Measurements from ENCODE around the gene RASA3. TPM values are rescaled to one million over a fixed set of nuclear protein-coding genes. Genes with fewer than 3 reads are reported as not detected.

The RASA3 gene
- total RNA-seq, 1 donor: 78.9 TPM

DNA sequence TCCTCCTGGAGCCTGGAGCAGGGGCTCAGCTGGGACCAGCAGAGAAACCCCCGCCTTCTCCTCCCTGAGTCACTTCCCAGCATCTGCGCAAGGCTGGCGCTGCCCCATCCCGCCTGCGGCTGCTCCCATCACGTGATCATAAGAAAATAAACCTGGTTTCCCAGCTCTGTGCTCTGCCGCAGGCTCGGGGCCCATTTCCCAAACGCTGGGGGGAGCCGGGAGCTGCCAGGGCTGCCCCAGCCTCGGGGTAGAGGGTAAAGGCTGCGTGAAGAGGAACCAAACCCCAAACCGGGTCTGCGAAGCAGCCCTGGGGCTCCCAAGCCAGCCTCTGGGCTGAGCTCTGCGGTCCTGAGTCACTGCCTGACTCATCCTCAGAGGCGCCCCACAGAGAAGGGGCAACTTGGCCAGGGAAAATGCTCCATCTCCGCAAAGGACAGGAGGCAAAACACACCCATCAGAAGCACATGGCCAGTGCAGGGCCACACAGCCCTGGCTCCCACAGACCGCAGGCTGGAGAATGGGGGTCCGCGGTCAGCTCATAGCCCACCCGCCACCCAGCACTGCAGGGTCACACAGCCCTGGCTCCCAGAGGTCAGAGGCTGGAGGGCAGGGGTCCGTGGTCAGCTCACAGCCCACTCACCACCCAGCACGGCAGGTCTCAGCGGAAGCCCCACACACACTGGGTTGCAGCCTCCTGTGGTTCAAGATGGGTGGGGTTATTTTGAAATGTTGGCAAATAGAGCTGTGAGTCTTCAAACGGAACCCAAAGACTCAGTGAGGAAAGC lies 67.1 kb downstream of the RASA3 start:
- Histone ChIP-seq H3K9me3 (ENCODE audit: low read depth, low read length) (no peaks in the 10 kb centered on the region), H3K27me3 (ENCODE audit: insufficient read depth, low read length) (no peaks in the 10 kb centered on the region), H3K4me3 (ENCODE audit: low read length) (peak overlapping the region; percentile 31), H3K4me1 (ENCODE audit: insufficient read depth, low read length) (peaks cover 74% of the 10 kb centered on the region)

DNA sequence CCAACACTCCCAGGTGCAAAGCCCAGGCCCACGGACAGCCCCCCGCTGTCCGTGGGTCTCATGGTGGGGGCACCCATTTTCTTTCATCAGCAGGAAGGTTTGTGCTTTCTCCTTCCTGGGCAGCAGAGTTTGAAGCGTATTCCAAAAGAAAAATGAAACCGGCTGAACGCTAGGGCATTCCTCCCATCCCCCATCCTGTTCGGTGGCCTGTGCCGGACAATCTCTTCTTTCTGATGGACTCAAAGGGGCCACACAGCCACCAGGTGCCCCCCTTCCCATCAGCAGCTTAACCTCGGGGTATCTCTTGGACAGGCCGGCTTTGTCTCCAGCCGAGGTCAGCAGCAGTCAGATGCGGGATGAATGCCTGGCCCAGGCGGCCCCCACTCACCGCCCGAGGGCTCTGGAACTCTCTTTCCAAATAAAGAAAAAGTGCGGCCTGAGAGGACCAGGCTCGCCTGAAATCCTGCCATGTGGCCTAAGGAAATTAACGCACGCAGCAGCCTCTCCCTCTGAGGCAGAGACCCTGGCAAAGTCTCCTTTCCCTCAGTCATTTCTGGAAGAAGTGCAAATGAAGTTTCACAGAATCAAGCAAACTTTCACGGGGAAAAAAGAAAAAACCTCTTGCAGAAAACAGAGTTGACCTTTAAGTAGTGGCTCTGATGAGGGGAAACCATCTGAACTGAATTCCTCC lies 67.8 kb downstream of the RASA3 start:
- no peaks in the 10 kb centered on the region for H3K27me3 ChIP-seq (ENCODE audit: insufficient read depth, low read length)
- peak overlapping the region; percentile 31 for H3K4me3 ChIP-seq (ENCODE audit: low read length)
- peaks cover 81% of the 10 kb centered on the region for H3K4me1 ChIP-seq (ENCODE audit: insufficient read depth, low read length)
- H3K9me3 ChIP-seq (ENCODE audit: low read depth, low read length): no peaks in the 10 kb centered on the region

DNA sequence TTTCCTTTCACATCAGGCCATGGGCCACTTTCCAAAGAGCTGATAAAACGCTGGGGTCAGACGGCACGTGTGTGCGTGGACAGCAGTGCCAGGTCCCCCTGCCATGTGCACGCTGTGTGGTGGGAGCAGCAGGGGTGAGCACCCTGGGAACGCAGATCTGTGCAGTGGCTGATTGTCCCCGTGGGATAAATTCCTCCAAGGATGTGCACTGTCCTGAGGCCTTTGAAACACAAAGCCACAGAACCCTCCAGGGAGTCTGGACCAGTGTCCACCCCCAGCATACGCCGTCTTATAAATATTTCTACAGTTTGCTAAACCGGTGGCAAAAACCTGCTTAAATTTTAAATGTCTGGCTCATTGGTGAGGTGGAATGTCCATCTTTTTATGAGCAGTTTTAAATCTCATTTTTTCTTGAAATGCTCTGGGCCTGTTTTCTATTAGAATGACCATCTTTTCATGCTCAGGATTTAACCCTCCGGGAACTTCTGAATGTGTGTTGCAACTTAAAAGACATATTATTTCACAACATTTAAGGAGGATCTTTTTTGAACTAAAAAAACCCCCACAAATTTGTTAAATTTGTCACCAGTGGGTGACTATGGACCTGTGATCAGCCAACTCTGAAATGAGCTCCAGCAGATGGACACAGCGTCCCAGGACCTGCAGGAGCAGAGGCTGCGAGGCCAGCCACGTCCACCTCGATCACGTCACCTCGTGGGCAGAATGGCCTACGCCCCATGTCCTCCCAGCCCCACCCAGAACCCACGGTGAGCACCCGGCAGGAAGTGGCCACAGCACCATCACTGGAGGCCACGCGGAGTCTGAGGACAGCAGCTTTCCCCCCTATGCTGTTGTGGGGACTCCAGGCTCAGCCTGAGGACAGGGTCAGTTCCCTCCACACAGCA lies 68.6 kb downstream of the RASA3 start:
- no peak overlapping the region for H3K4me3 ChIP-seq (ENCODE audit: low read length)
- H3K4me1 ChIP-seq (ENCODE audit: insufficient read depth, low read length): peaks cover 84% of the 10 kb centered on the region
- no peaks in the 10 kb centered on the region for H3K27me3 ChIP-seq (ENCODE audit: insufficient read depth, low read length)
- H3K9me3 ChIP-seq (ENCODE audit: low read depth, low read length): no peaks in the 10 kb centered on the region

DNA sequence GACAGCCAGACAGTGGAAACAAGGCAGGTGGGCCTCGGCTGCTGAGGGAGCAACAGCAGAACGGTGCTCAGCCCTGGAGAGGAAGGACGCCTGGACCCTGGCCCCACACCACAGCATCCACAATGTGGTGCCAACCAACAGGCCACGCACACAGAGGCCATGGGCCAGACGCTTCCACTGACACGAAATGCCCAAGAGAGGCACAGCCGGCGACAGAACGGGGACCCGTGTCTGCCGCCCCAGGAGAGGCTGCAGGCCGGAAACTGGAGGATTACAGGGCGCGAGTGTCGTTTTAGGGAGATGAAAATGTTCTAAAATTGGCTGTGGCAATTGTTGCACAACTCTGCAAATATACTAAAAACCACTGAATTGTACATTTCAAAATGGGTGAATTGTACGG lies 69.7 kb downstream of the RASA3 start:
- Histone ChIP-seq H3K9me3 (ENCODE audit: low read depth, low read length) (no peaks in the 10 kb centered on the region), H3K4me1 (ENCODE audit: insufficient read depth, low read length) (peaks cover 84% of the 10 kb centered on the region), H3K4me3 (ENCODE audit: low read length) (no peak overlapping the region), H3K27me3 (ENCODE audit: insufficient read depth, low read length) (no peaks in the 10 kb centered on the region)

GRCh38 chr13:114062341-114062740 lies 70.1 kb downstream of the RASA3 start:
- Histone ChIP-seq H3K27me3 (ENCODE audit: insufficient read depth, low read length) (no peaks in the 10 kb centered on the region), H3K4me1 (ENCODE audit: insufficient read depth, low read length) (peaks cover 84% of the 10 kb centered on the region), H3K4me3 (ENCODE audit: low read length) (no peak overlapping the region), H3K9me3 (ENCODE audit: low read depth, low read length) (no peaks in the 10 kb centered on the region)

- Histone ChIP-seq H3K4me3 (ENCODE audit: low read length) (no peak overlapping the region), H3K9me3 (ENCODE audit: low read depth, low read length) (no peaks in the 10 kb centered on the region), H3K27me3 (ENCODE audit: insufficient read depth, low read length) (no peaks in the 10 kb centered on the region), H3K4me1 (ENCODE audit: insufficient read depth, low read length) (peaks cover 84% of the 10 kb centered on the region)
Measured at GRCh38 chr13:114061744-114062143, 70.7 kb downstream of the RASA3 start.

DNA sequence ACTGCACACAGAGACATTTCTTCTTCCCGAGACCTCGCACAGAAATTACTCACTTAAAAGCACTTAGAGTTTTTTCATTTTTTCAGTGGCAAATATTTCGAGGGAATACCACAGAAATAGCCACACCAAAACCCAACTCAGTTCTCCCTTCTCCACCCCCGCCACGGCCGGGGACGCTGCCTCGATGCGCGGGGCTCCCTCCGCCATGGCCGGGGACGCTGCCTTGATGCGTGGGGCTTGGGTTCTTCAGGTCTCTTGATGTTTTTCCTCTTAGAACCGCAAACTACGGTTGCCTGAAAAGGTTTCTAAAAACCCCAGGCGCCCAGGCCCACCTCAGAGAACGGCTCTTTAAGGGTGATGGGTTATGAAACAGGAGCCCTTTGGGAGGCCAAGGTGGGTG lies 71.4 kb downstream of the RASA3 start:
- Histone ChIP-seq H3K4me1 (ENCODE audit: insufficient read depth, low read length) (peaks cover 84% of the 10 kb centered on the region), H3K27me3 (ENCODE audit: insufficient read depth, low read length) (no peaks in the 10 kb centered on the region), H3K4me3 (ENCODE audit: low read length) (no peak overlapping the region), H3K9me3 (ENCODE audit: low read depth, low read length) (no peaks in the 10 kb centered on the region)

- H3K4me3 ChIP-seq (ENCODE audit: low read length): no peak overlapping the region
- H3K9me3 ChIP-seq (ENCODE audit: low read depth, low read length): no peaks in the 10 kb centered on the region
- H3K27me3 ChIP-seq (ENCODE audit: insufficient read depth, low read length): no peaks in the 10 kb centered on the region
- peaks cover 83% of the 10 kb centered on the region for H3K4me1 ChIP-seq (ENCODE audit: insufficient read depth, low read length)
Measured at GRCh38 chr13:114059946-114060860, 72.2 kb downstream of the RASA3 start.

DNA sequence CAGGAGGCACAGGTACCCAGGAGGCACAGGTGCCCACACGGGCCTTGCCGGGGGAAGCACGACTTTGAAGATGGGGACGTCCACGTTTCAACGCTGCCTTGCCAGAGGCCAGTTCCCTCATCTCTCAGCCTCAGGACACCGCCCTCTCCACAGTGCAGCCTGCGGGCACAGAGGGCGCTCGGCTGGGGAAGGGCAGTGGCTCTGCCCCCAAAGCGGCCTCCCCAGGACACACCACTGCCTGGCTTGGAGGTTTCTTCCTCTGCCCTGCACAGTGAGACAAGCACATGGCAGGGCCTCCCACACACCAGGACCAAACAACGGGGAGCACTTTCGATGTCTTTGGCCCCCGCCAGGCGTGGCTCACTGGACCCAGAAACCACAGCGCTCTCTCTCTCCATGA lies 73.0 kb downstream of the RASA3 start:
- Histone ChIP-seq H3K4me3 (ENCODE audit: low read length) (no peak overlapping the region), H3K9me3 (ENCODE audit: low read depth, low read length) (no peaks in the 10 kb centered on the region), H3K27me3 (ENCODE audit: insufficient read depth, low read length) (no peaks in the 10 kb centered on the region), H3K4me1 (ENCODE audit: insufficient read depth, low read length) (peaks cover 80% of the 10 kb centered on the region)

DNA sequence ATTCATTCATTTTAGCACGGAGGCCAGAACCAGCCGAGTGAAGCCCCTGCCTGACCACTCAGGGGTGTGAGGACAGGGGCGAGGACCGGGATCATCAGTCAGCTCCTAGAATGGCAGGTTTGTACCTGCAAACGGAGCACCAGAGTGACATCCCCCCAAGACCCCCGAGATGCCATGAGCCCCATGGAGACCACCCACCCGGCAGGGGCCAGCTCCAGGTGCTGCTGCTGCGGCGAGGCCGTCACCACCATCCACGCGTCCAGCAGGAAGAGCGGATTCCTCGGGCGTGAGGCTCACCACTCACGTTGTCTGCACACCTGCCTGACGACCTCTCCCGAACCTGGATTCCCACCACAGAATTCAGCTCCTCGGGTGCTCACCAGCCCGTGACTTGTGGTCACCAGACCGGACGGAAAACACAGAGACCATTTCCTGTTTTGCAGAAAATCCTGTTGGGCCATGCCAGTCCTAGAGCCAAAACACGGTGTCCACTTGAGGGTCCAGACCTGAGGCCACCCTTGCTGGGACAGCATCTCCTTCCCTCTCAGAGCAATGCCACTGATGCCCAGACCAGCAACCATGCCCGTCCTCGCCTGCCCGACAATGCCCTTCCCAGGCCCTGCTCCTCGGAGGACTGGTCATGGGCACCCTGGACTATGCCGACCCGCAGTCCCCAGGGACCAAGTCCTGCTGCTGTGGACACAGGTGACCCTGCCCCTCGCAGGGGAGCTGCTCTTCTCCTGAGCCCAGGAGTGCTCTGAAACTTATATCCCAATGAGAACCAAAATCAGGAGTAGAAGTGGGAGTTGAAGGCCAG lies 74.2 kb downstream of the RASA3 start:
- Histone ChIP-seq H3K4me1 (ENCODE audit: insufficient read depth, low read length) (peaks cover 74% of the 10 kb centered on the region), H3K9me3 (ENCODE audit: low read depth, low read length) (no peaks in the 10 kb centered on the region), H3K4me3 (ENCODE audit: low read length) (no peak overlapping the region), H3K27me3 (ENCODE audit: insufficient read depth, low read length) (no peaks in the 10 kb centered on the region)

DNA sequence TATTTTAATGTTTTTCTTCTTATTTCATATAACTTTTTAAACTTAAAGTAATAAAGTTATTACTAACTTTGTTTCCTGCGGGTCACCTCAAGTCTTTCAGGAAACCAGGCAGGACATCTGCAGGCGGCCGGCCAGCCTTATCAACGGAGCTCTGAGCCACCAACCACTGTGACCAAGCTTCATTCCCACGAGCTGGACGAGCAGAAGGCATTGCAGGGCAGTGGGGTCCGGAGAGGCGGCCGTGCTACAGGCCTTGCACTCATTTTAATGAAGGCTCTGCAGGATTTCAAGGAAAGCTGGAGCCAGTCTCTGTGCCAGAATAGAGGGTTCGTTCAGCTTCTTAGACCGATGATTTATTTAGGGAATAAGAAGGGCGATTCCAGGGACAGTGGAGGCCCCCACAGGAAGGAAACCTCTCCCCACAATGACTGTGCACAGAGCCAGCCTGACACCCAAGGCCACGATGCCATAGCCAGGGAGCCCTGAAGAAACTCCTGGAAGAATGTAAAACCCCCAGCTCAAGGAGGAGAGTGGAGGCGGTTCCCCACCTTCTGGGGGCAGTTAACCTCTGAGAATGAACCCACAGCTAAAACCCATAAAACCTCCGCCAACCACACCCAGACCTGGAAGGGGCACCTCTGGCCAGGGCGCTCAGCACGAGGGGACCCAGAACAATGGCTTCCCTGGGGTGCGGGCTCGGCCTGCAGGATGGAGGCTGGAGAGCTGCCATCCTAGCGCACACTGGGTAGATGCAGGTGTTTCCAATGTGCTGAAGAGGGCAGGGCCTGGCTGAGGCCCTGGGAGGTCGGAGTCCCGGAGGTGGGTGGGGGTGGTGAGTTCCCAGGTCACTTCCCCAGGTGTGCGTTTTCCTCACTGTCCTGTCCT lies 75.0 kb downstream of the RASA3 start:
- Histone ChIP-seq H3K4me1 (ENCODE audit: insufficient read depth, low read length) (peaks cover 77% of the 10 kb centered on the region), H3K9me3 (ENCODE audit: low read depth, low read length) (no peaks in the 10 kb centered on the region), H3K27me3 (ENCODE audit: insufficient read depth, low read length) (no peaks in the 10 kb centered on the region), H3K4me3 (ENCODE audit: low read length) (no peak overlapping the region)

GRCh38 chr13:114056205-114057013 lies 76.0 kb downstream of the RASA3 start:
- Histone ChIP-seq H3K27me3 (ENCODE audit: insufficient read depth, low read length) (no peaks in the 10 kb centered on the region), H3K4me3 (ENCODE audit: low read length) (no peak overlapping the region), H3K4me1 (ENCODE audit: insufficient read depth, low read length) (peaks cover 78% of the 10 kb centered on the region), H3K9me3 (ENCODE audit: low read depth, low read length) (no peaks in the 10 kb centered on the region)

All from mononuclear cell (primary cell).